ENCODE data around the gene ANKRD16.
"Not testable (repeated sequence)": the region's sequence is repeated elsewhere in the genome, so short reads cannot be mapped to it uniquely, and the experiment has no call there.

Gene ANKRD16

DNA sequence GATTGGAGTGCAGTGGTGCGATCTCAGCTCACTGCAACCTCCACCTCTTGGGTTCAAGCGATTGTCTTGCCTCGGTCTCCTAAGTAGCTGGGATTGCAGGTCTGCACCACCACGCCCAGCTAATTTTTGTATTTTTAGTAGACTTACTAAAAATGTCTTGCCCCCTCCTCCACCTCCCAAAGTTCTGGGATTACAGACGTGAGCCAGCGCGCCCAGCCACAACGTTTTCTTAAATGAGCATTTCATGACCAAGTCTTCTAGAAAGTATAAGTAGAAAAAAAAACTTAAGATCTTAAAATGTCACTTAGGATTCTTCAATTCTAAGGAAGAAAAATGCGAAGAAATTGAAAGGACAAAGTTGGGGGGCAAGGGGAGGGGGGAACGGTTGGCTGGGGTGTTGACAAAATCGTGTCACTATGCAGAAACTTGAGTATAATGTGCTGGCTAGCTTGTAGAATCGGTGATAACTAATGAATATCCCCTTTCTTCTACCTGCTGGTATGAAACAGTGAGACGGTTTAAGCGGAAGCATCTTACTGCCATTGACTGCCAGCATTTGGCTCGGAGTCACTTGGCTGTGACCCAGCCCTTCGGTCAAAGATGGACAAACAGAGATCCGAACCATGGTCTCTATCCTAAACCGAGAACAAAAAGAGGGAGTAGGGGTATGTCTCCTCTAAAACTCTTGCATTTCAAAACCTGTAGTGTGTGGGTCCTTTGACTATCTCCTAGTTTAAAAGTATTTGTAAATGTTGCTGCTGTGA is 13.0 kb upstream of the ANKRD16 start:
- no peak for DNase-seq

DNA sequence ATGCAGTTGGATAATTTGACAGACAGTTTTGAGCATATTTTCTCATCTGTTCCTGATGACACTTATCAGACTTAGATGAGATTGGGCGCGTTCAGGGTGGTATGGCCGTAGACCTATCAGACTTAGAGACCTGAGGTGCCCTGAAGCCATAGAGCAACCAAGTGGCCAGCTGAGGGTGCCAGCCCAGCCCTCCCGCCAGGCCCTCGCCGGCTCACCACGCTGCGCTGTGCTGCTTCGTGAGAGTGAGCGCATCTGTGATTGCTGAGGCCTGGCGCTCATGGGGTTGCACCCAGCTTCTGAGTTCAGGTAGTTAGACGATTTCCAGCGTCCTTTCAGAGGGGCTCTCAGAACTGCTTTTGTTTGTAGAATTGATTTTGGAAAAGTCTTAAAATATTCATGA is 10.6 kb upstream of the ANKRD16 start:
- DNase-seq: no peak

DNA sequence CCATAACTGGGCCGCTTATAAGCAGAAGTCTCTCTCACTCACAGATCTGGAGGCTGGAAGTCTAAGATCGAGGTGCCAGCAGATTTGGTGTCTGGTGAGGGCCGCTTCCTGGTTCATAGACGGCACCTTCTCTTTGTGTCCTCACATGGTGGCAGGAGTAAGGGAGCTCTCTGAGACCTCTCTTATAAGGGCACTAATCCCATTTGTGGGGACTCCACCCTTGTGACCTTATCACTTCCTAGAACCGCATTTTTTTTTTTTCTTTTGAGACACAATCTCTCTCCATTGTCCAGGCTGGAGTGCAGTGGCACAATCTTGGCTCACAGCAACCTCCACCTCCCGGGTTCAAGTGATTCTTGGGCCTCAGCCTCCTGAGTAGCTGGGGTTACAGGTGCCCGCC is 8.5 kb upstream of the ANKRD16 start:
- DNase-seq: no peak

DNA sequence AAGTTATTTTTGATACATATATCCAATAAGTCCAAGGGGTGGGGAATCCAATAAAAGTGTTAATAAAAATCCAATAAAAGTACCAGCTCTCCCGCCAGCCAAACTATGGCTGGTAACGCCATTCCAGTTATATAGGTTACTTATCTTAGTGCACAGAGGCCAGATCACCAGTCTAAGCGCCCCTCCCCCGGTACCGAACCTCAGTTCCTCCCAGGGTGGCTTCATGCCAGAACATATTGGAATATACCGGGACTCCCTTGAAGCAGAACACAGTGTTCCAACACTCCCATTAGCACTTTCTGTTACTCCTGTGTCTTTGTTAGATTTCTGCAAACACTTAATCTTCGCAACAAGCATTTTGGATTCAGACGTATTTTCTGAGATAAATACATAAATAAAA is 7.8 kb upstream of the ANKRD16 start:
- no peak for DNase-seq

DNA sequence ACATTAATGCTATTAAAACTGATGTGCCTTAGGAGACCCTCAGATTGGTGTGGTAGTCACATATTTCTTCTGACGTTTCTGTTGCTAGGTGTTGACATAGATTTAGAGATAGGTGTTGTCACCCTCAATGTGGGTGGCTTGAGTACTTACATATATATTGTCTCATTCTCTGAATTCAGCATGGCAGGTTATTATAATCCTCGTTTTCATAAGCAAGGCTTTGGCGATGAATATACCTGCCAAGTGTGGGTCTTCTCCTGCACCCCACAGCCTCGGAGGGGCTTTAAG is 7.3 kb upstream of the ANKRD16 start:
- DNase-seq: no peak

DNA sequence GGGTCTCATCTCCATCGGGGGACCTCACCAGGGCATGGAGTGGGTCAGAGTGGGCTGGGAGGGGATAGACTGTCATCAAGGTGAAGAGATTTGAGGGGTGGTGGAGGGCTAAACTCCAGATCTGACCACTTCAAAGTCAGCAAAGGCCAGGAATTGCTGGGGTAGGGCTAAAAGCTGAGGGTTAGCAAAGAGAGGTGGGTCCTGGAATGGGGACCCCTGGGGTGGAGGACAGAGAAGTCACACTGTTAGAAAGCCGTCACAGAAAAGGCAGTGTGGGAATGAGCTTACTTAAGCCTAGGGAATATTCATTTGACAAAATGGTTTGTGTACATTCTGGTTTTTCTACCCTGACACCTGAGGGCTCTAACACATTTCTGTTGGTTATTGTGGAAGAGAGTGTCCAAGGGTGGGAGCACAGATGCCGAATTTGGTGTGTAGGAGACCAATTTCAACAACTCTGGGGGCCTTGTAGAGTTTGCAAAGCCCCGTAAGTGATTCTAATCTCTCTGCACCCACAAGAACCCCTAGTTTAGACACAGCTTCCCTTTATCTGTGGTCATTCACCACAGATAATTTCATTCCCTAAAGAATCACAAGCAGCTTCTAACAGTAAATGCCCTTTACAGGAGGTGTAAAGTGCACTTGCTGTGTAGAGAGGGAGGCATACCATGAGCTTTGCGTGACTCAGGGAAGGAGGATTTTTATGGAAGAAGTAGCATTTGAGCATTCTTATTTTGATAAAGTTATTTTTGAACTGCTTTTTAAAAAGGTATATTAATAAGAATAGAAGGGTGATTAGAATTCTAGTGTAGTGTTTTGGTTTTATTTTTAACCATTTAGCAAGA is 6.7 kb upstream of the ANKRD16 start:
- DNase-seq: no peak

DNA sequence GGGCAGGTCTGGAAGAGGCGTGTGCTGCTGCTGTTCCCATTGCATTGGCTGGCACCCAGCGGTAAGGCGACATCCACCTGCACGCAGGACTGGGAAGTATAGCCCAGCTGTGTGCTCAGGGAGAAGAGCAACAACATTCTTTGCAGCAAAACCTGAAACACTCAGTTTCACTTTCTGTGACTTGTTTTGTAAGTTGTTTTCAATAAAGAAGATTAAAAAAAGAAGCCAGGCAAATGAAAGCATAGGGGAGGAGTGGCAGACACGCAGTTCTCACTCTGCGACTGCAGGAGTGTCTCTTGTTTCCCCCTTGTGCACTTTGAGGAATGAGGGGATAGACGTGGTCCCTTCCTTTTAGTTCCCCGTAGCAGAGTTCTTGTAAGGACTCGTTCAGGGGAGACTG is 6.1 kb upstream of the ANKRD16 start:
- DNase-seq: peak; percentile 20

DNA sequence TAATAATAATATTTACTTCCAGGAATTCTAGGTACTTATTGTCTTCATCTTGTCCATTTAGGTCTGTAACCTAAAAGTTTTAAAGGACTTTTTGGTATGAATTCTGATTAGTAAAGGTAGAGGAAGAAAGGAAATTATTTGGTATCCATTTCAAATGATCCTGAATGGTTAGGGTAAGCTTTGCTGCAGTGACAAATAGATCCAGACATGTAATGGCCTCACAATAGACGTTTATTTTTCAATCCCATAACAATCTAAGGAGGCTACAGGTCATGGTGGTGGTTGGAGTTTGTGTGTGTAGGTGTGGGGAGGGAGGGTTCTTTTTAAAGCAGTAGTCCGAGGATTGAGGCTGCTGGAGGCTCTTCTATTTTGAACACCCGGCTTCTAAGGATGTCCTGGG is 5.7 kb upstream of the ANKRD16 start:
- DNase-seq: no peak

DNA sequence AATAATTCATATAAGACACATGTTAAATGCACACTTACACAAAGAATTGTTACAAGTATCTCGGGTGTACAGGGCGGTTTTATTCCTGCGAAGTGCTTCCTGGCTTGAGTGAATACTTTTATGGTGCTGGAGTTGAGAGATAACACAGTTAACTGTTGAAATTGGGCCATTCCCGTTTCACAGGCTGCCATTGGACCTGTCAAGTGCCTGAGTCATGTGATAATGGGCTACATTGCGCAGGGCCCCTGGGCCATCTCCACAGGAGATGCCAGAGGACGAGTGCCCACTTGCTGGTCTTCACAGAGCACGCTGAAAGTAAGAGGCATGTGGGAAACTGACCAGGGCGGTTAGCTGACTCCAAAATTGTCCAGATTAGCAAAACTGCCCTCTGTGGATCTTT is 5.2 kb upstream of the ANKRD16 start:
- no peak for DNase-seq

DNA sequence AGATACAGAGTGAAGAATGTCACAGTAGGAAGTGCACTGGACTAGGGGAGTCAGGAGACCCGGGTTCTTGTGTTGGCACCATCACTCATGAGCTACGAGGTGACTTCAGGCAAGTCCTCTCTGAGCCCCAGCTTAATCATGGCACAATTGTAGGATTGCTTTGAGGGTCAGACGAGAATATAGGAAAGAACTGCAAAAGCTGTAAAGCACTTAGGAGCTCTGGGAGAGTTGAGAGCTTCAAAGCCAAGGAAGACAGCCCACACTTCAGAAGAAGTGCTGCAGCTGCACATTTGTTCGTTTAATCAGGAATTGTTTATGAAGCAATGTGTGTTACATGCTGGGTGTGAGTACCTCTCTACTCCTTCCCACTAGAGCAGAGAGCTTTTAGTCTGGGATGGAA is 4.7 kb upstream of the ANKRD16 start:
- no peak for DNase-seq

DNA sequence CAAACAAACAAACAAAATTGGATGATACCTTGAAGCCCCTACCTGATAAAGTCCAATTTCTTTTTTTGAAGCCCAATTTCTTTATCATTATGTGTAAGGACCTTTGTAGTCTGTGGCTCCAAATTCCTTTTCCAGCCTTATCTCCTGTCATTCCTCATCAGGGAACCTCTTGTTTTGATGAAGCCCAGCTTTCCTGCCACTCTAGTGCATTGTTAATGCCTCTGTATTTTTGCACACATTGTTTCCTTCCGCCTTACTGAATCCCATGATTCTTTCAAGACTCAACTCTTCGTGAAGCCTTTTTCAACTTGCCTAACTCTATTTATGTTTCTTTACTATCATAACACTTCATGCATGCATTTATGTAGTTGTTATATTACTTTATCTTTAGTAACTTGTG is 3.6 kb upstream of the ANKRD16 start:
- no peak for DNase-seq

DNA sequence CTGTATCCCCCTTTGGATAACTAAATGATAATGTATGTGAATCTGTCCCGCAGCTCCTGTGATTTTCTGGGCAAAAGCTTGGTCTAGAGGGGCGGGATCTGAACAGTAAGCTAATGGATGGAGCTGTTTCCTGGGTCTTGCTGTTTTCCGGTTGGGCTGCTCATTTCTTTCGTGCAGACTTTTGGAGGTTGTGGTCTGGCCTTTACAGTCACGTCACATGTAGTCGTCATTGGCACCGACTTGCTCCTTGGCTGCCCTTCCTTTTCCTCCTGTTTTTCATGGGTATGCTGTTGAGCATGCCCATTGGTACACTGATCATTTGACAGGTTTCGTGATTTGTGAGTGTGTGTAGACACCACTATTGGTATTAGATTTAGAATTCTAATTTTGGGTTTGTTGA is 2.3 kb upstream of the ANKRD16 start:
- no peak for DNase-seq

DNA sequence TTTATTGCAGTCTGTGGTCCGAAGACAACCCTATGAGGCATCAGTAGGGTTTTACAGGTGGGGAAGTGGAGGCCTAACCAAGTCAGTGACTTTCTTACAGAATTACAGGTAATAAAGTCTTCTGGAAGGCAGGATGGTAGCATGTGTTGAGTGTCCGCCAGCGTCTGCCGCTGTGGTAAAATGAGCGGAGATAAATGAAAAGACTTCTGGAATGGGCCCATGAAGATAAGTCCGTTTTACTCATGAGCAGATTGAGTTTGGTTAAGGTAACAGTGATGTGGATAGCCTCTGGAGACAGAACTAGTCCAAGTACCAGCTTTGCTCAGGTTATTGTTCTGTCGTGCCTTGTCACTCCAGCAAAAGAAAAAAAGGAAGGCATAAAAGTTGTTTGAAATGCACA is 1.3 kb upstream of the ANKRD16 start:
- DNase-seq: no peak

DNA sequence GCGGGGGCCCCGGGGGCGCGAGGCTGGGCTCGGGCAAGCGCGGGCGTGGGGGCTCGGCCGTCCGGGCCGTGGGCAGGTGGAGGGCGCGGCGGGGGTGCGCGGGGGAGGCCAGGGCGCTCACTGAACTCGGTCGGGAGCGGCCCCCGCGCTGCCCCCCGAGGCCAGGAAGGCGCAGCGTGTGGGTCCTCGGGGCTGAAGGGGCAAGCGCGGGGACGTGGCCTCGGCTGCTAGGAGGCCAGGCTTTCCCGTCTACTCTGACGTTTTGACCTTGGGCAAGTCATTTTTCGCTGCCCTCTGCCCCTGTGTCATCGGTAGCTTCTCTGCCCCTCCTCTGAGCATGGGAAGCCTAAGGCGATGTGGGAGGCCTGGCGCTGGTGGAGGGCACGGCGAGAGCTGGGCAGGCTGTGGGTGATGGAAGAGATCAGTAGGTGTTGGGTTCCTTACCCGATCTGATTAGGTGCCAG is 791 bp upstream of the ANKRD16 start:
- DNase-seq: peak; percentile 37

DNA sequence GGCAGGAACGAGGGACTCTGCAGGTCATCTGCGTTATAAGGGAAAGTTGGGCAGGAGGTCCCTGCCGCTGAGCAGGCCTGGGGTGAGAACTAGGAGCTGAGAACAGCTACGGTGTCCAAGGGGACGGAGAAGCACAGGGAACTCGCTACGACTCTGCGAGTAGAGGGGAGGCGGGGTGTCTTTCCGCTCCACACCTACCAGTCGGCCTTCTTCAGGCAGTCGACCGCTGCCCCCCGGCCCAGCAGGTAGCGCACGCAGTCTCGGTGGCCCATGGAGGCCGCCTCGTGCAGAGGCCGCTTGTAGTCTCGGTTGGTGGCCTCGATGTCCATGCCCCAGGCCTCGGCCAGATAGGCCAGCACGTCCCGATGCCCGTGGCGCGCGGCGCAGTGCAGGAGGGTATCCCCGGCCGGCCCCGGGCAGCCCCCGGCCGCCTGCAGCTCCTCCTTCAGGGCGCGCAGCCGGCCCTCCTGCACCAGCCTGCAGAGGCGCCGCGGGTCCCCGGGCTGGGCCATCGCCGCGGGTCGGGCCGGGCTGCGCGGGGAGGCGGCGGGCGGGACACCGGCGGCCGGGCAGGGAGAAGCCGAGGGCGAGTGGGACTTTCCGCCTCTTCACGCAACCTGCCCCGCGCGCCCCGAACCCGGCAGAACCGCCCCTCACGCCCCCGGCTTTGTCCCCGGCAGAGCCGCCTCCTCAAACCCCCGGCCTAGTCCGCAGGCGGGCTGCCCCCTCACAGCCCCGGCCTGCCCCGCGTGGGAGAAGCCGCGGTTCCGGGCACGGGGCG is 660 bp downstream of the ANKRD16 start:
- DNase-seq: peak; percentile 45

DNA sequence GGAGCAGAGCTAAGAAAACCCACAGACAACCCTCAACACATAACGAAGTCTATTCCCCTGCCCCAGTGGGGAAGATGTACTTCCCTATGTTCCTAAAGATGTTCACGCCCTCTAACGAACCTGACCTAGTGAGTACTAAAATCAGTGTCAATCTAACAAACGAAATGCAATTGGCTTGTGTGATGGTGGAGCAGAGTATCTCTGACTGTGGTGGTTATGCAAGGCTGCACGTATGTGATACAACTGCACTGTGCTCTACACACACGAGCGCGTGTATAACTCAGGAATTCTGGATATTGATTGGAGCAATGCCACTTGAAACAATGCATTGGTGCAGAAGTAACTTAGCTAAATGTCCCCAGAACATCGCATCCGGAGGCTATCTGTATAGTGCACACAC is 1.3 kb downstream of the ANKRD16 start:
- no peak for DNase-seq

DNA sequence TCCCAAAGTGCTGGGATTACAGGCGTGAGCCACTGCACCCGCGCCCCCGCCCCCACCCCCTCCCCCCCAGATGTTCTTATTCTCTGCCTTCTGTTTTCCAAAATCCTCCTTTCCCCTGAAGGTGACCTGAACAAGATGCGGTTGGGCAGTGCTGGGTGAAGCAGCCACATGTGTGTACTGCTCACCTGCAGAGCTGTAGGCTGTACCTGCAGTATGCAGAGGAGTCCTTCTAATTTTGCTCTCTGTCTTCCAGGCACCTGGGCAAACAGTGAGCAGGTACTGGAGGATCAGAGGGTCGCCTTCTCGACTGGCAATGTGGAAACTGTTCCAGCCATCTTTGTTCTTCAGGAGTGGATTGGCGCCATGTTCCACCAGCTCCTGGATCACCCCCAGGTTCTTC is 2.1 kb downstream of the ANKRD16 start:
- no peak for DNase-seq

DNA sequence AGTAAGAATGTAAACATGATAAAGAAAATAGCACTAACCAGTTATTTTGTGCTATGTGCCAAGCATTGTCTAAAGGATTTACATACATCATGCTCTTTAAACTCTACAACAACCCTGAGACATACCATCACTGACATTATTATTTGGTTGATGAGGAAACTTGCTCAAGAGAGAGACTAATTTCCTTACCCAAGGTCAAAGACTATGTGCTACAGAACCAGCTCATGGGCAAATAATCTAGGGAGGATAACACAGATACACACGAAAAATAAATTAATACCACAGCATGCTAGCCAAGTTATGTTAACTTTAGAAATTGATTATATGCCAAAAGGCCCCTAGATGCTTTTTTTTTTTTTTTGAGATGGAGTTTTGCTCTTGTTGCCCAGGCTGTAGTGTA is 2.7 kb downstream of the ANKRD16 start:
- no peak for DNase-seq

DNA sequence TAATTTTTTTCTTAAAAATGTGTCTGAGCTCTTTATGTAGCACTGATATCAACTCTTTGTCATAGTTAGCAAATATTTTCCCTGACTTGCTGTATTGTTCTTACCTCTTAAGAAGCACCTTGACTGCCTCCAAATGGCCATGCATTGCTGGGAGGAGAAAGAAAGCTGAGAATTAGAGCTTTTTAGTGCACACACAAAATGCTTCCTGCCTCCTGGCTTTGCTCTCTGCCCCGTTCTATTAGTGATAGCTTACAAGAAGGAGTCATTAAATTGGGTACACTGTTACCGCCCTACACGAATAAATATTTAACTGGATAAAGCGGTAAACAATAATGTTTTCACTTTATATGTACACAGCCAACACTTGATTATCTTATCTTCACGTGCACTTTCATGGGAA is 4.1 kb downstream of the ANKRD16 start:
- no peak for DNase-seq

DNA sequence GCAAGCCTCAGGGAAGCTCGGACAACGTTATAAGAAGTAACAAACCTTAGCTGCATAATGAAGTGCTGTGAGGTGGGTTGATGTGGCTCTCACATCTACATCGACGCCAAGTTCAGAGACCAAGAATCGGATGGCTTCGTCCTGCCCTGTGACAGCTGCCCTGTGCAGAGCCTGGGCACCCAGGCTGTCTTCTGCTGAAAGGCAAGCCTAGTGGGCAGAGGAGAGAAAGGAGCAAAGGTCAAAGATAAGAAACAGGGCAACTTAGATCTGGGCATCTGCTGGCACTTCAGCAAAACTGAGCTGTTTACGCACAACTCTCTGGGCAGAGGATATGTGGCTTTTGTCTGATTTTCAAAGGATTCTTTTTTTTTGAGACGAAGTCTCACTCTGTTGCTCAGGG is 6.7 kb downstream of the ANKRD16 start:
- DNase-seq: no peak

DNA sequence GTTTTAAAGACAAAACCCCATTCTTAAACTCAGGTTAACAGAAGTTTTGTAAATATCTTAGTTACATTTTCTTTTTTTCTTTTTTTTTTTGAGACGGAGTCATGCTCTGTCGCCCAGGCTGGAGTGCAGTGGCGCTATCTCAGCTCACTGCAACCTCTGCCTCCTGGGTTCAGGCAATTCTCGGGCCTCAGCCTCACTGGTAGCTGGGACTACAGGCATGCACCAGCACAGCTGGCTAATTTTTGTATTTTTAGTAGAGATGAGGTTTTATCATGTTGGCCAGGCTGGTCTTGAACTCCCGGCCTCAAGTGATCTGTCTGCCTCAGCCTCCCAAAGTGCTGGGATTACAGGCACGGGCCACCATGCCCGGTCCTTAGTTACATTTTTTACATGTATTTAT is 12.7 kb downstream of the ANKRD16 start:
- DNase-seq: not testable (repeated sequence)

DNA sequence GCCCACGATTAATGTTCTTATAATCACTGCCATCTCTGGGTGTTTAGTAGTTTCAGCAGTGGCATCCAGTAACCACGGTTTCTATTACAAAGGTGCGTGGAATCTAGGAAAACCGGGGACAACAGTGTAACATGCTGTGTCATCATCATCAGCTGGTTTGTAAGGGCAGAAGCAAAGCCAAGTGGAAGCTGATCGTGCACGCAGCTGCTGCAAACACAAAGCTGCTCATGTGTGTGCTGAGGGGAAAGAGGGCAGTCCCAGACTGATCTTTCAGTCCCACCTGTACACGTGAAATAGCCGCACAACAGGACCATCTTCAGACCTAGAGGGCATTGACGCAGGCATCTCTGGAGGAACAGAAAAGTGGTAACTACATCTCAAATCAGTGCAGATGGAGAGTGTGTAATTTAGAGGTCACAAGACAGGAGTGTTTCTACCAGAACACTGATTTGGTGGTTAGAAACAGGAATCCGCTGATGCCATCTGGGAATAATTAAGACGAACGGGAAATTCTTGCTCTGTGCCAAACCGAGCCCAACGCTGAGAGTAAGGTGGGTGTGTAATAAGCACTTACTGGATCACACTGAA is 13.4 kb downstream of the ANKRD16 start:
- DNase-seq: no peak

DNA sequence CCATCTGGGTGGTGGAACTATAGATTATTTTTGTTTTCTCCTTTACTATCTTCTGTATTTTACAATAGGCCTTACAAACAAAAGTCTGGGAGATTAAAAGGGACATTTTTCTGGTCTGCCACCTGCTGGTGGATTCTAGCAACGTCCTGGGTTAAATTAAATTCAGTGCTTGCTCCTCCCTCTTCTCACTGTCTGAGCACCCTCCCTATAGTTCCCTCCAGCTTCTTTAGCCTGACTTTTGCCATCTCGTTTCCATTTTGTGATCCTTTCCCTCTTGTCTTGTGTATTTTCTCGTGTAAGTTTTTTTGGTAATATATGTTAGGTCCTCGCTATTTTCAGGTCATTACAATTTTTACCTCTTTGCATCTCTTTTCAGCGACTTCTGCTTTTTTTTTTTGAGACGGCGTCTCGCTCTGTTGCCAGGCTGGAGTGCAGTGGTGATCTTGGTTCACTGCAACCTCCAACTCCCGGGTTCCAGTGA is 16.1 kb downstream of the ANKRD16 start:
- peak; percentile 75 for DNase-seq

All from activated CD4-positive, alpha-beta T cell treated with anti-CD3 and anti-CD28 coated beads, Interleukin-10, Interleukin-2, amounts not matched to agents 100 ng/mL and 50 ng/mL, durations not matched to agents 16 hours and 8 hours (primary cell).